Right cardiac atrium (tissue), 5 donors: ENCODE results near the gene ANKRD24. TPM values are rescaled to one million over a fixed set of nuclear protein-coding genes. Genes with fewer than 3 reads are reported as not detected.
A peak's percentile ranks its signal among the peaks of the same experiment; 100 is the strongest.
"Not testable (repeated sequence)": the region's sequence is repeated elsewhere in the genome, so short reads cannot be mapped to it uniquely, and the experiment has no call there.

Experiments used
- ATAC-seq, 2 donors: fragments of 200-7000 bp; cut with Tn5 transposase; one replicate each; pipeline versions ENCODE4 v1.8.0 to v1.9.1; 2020; ENCODE audit warnings: moderate library complexity in 2 of 2, mild to moderate bottlenecking in 1 of 2
- DNase-seq, 3 donors: peaks; one replicate each; pipeline ENCODE4 v3.0.0-alpha.2; 2020
- H3K27ac ChIP-seq: one replicate; pipeline ENCODE4 v1.5.1; 2013; ENCODE audit warnings: mild to moderate bottlenecking, low read length, control low read depth, moderate library complexity
- H3K27me3 ChIP-seq: one replicate; pipeline ENCODE4 v1.6.1; 2013; ENCODE audit not compliant: control insufficient read depth, insufficient read depth
- H3K4me1 ChIP-seq: one replicate; pipeline ENCODE4 v1.6.1; 2013; ENCODE audit warnings: low read length; ENCODE audit not compliant: control insufficient read depth, insufficient read depth
- H3K4me3 ChIP-seq: one replicate; pipeline ENCODE4 v1.5.1; 2013; ENCODE audit warnings: low read length, control low read depth
- H3K9me3 ChIP-seq: one replicate; pipeline ENCODE4 v1.6.1; 2013; ENCODE audit warnings: low read length; ENCODE audit not compliant: control insufficient read depth
- WGBS: extraction: QIAGEN DNeasy Blood & Tissue Kit; methylation state at CpG from one replicate; pipeline ENCODE4 v1.1.7; 2013; 5-methylcytosine and 5-hydroxymethylcytosine counted together
- intact Hi-C, 4 donors: fragments of 100-400 bp; cut with DNase I; formaldehyde crosslinking; loops; one replicate each; pipeline versions ENCODE4 v1.11.0 to v1.14.0; 2022 to 2023
- polyA plus RNA-seq: library from polyadenylated mRNA; stranded (reverse); fragments of 200-250 nt; gene quantifications from one replicate; pipeline ENCODE4 v1.2.3, GENCODE V29; 2013
- total RNA-seq, 4 donors: library from RNA; stranded (reverse); fragmentation: NEBNext Ultra II Directional; extraction: Animal tissue kit (Norgen Biotek cat#: 25700); gene quantifications; one replicate each; pipeline ENCODE4 v1.2.1, GENCODE V29; 2021
- donor health status: healthy with polysubstance abuse.
- donor health status: DM: no; HTN: yes; CAD: no.
- donor health status: DM: no; HTN: no; CAD: no.
- donor health status: DM: no; HTN: yes; CAD: no; lungs with severe emphysema.
- donor health status: DM: yes; HTN: yes; CAD: no.

ANKRD24 gene
- total and polyA plus RNA-seq, 5 donors, result 0.31 to 0.88 (median 0.45) TPM

GRCh38 chr19:4232614-4233281, 50.3 kb downstream of the ANKRD24 start:
- Histone ChIP-seq H3K4me1 (no peaks in the 10 kb centered on the region), H3K27me3 (no peaks in the 10 kb centered on the region), H3K4me3 (no peak overlapping the region), H3K9me3 (no peaks in the 10 kb centered on the region), H3K27ac (no peak overlapping the region)
- ATAC-seq, result peak in 1 of 2 donors; percentile 9
- intact Hi-C loops, result no loop called here
- 43% methylated on average over 21 of the region's 21 CpGs for WGBS
- no peak for DNase-seq

GRCh38 chr19:4233282-4233853, 50.9 kb downstream of the ANKRD24 start:
- no peaks in the 10 kb centered on the region for H3K27me3 ChIP-seq
- no peak overlapping the region for H3K27ac ChIP-seq
- ATAC-seq (peak in 1 of 2 donors; percentile 55), DNase-seq (peak; percentile 38 to 82 (median 82))
- H3K9me3 ChIP-seq, result no peaks in the 10 kb centered on the region
- no peak overlapping the region for H3K4me3 ChIP-seq
- H3K4me1 ChIP-seq, result no peaks in the 10 kb centered on the region
- 35% methylated on average over 11 of the region's 11 CpGs for WGBS
- intact Hi-C loops, result no loop called here

GRCh38 chr19:4234142-4234861, 51.8 kb downstream of the ANKRD24 start:
- no peaks in the 10 kb centered on the region for H3K27me3 ChIP-seq
- no peak overlapping the region for H3K27ac ChIP-seq
- no peaks in the 10 kb centered on the region for H3K9me3 ChIP-seq
- no peaks in the 10 kb centered on the region for H3K4me1 ChIP-seq
- WGBS, result 46% methylated on average over 21 of the region's 21 CpGs
- DNase-seq (peak in 1 of 3 donors; percentile 36), ATAC-seq (no peak)
- H3K4me3 ChIP-seq, result no peak overlapping the region
- intact Hi-C loops, result no loop called here

GRCh38 chr19:4234862-4235201, 52.3 kb downstream of the ANKRD24 start:
- no peaks in the 10 kb centered on the region for H3K4me1 ChIP-seq
- DNase-seq (no peak), ATAC-seq (no peak)
- H3K27me3 ChIP-seq, result no peaks in the 10 kb centered on the region
- WGBS, result 73% methylated on average over 13 of the region's 13 CpGs
- no peaks in the 10 kb centered on the region for H3K9me3 ChIP-seq
- H3K27ac ChIP-seq, result no peak overlapping the region
- intact Hi-C loops, result no loop called here
- H3K4me3 ChIP-seq, result no peak overlapping the region

GRCh38 chr19:4237510-4237909, 55.0 kb downstream of the ANKRD24 start:
- H3K9me3 ChIP-seq, intact Hi-C loops, ATAC-seq, H3K27ac ChIP-seq, H3K4me1 ChIP-seq, H3K4me3 ChIP-seq, DNase-seq, H3K27me3 ChIP-seq: not testable (repeated sequence)
- 93% methylated on average over 16 of the region's 16 CpGs for WGBS

- no peak overlapping the region for H3K4me3 ChIP-seq
- H3K4me1 ChIP-seq, result no peaks in the 10 kb centered on the region
- ATAC-seq, result no peak
- intact Hi-C loops, result no loop called here
- WGBS, result 87% methylated on average over 4 of the region's 4 CpGs
- DNase-seq, result no peak
- no peak overlapping the region for H3K27ac ChIP-seq
- H3K27me3 ChIP-seq, result no peaks in the 10 kb centered on the region
- no peaks in the 10 kb centered on the region for H3K9me3 ChIP-seq
Observed at GRCh38 chr19:4238831-4239230, 56.3 kb downstream of the ANKRD24 start.

- H3K4me3 ChIP-seq, result no peak overlapping the region
- intact Hi-C loops, result no loop called here
- H3K9me3 ChIP-seq, result no peaks in the 10 kb centered on the region
- no peak for DNase-seq
- H3K4me1 ChIP-seq, result no peaks in the 10 kb centered on the region
- no peaks in the 10 kb centered on the region for H3K27me3 ChIP-seq
- WGBS, result 70% methylated on average over 5 of the region's 5 CpGs
- no peak overlapping the region for H3K27ac ChIP-seq
- no peak for ATAC-seq
Observed at GRCh38 chr19:4241824-4242430, 59.4 kb downstream of the ANKRD24 start.

GRCh38 chr19:4245938-4246337, 63.4 kb downstream of the ANKRD24 start:
- ATAC-seq, H3K27me3 ChIP-seq, H3K4me3 ChIP-seq, H3K9me3 ChIP-seq, intact Hi-C loops, H3K27ac ChIP-seq, DNase-seq, H3K4me1 ChIP-seq: not testable (repeated sequence)
- 97% methylated on average over 6 of the region's 6 CpGs for WGBS

- Histone ChIP-seq H3K27me3 (no peaks in the 10 kb centered on the region), H3K4me1 (no peaks in the 10 kb centered on the region), H3K9me3 (no peaks in the 10 kb centered on the region), H3K27ac (peak within 1 kb of the TSS; percentile 99), H3K4me3 (peak within 1 kb of the TSS; percentile 78)
- intact Hi-C loops, result no loop called here
- peak; percentile 99 for DNase-seq
- under 1% methylated on average over 45 of the region's 45 CpGs for WGBS
- ATAC-seq, result peak; percentile 98 to 99
Observed at GRCh38 chr19:4246767-4247593, 64.5 kb downstream of the ANKRD24 start, which contains the start of gene YJU2. Gene YJU2 (plus strand): TSS chr19:4247080. CDS start chr19:4247147, 67 bp downstream.

GRCh38 chr19:4256563-4256962, 74.1 kb downstream of the ANKRD24 start:
- Histone ChIP-seq H3K4me3 (no peak overlapping the region), H3K4me1 (no peaks in the 10 kb centered on the region), H3K27ac (no peak overlapping the region), H3K9me3 (no peaks in the 10 kb centered on the region), H3K27me3 (no peaks in the 10 kb centered on the region)
- 99% methylated on average over 4 of the region's 4 CpGs for WGBS
- DNase-seq, result no peak
- no peak for ATAC-seq
- intact Hi-C loops, result no loop called here
